KMS-11 (cell line): ENCODE data around the gene PRMT7.

ENCODE experiments used
- H2AFZ ChIP-seq: fragments of 200-600 bp; sonication (generic); 2 replicates; pipeline ENCODE4 v1.6.1; 2016; ENCODE audit warnings: antibody characterized with exemption, mixed run types, low read depth
- H3K27ac ChIP-seq: fragments of 200-600 bp; sonication (generic); 2 replicates; pipeline ENCODE4 v1.6.1; 2016; ENCODE audit warnings: mild to moderate bottlenecking, mixed run types
- H3K27me3 ChIP-seq: fragments of 200-600 bp; sonication (generic); 2 replicates; pipeline ENCODE4 v1.6.1; 2017; ENCODE audit warnings: mild to moderate bottlenecking, low read depth, mixed run types, moderate library complexity; ENCODE audit not compliant: insufficient read depth
- H3K36me3 ChIP-seq: fragments of 200-600 bp; sonication (generic); 2 replicates; pipeline ENCODE4 v1.6.1; 2017; ENCODE audit warnings: mild to moderate bottlenecking, mixed run types; ENCODE audit not compliant: insufficient read depth
- H3K4me1 ChIP-seq: fragments of 200-600 bp; sonication (generic); 2 replicates; pipeline ENCODE4 v1.6.1; 2016; ENCODE audit warnings: mild to moderate bottlenecking, low read depth, mixed run types; ENCODE audit not compliant: poor library complexity, severe bottlenecking
- H3K4me2 ChIP-seq: fragments of 200-600 bp; sonication (generic); 2 replicates; pipeline ENCODE4 v1.7.0; 2016; ENCODE audit warnings: mild to moderate bottlenecking, mixed run types
- H3K4me3 ChIP-seq: fragments of 200-600 bp; sonication (generic); IDR thresholded peaks from 2 replicates; pipeline ENCODE4 v1.6.1; 2017; ENCODE audit warnings: low read depth, low read length, mixed read lengths; ENCODE audit not compliant: insufficient read depth
- H3K79me2 ChIP-seq: fragments of 200-600 bp; sonication (generic); 2 replicates; pipeline ENCODE4 v1.6.1; 2016; ENCODE audit warnings: low read depth, mixed run types; ENCODE audit not compliant: insufficient read depth
- H3K9ac ChIP-seq: fragments of 200-600 bp; sonication (generic); 2 replicates; pipeline ENCODE4 v1.6.1; 2016; ENCODE audit warnings: mild to moderate bottlenecking, mixed run types
- H4K20me1 ChIP-seq: fragments of 200-600 bp; sonication (generic); 2 replicates; pipeline ENCODE4 v1.6.1; 2016; ENCODE audit warnings: mild to moderate bottlenecking, mixed run types; ENCODE audit not compliant: insufficient read depth
- CTCF ChIP-seq: fragments of 200-600 bp; sonication (generic); conservative IDR thresholded peaks from 2 replicates; pipeline ENCODE4 v1.6.1; 2017; ENCODE audit warnings: low read depth, mild to moderate bottlenecking, antibody characterized with exemption, low read length, moderate library complexity, mixed read lengths

PRMT7 gene

GRCh38 chr16:68380348-68380670, 69.5 kb downstream of the PRMT7 start:
- Histone ChIP-seq H3K4me1 (peaks cover 100% of the 10 kb centered on the region), H2AFZ (peak overlapping the region; percentile 50; the same call in 1 of the 2 replicates), H3K79me2 (no peaks in the 10 kb centered on the region), H3K4me3 (no peak overlapping the region), H3K36me3 (no peaks in the 10 kb centered on the region), H3K9ac (peak overlapping the region; percentile 59), H4K20me1 (no peaks in the 10 kb centered on the region), H3K27me3 (no peaks in the 10 kb centered on the region), H3K27ac (peak overlapping the region; percentile 94), H3K4me2 (peak overlapping the region; percentile 69)
- TF ChIP-seq CTCF: no peak

- peak overlapping the region; percentile 94 for H3K27ac ChIP-seq
- no peaks in the 10 kb centered on the region for H3K79me2 ChIP-seq
- no peaks in the 10 kb centered on the region for H3K36me3 ChIP-seq
- no peaks in the 10 kb centered on the region for H4K20me1 ChIP-seq
- no peaks in the 10 kb centered on the region for H3K27me3 ChIP-seq
- no peak overlapping the region for H3K4me3 ChIP-seq
- TF ChIP-seq CTCF: no peak
- H2AFZ ChIP-seq: peak overlapping the region; percentile 50; the same call in 1 of the 2 replicates
- H3K4me2 ChIP-seq: peak overlapping the region; percentile 69
- peak overlapping the region; percentile 59 for H3K9ac ChIP-seq
- H3K4me1 ChIP-seq: peaks cover 100% of the 10 kb centered on the region
These were observed 70.0 kb downstream of the PRMT7 start for GRCh38 chr16:68380676-68381362.

- H3K36me3 ChIP-seq: no peaks in the 10 kb centered on the region
- H2AFZ ChIP-seq: no peak overlapping the region
- H3K9ac ChIP-seq: no peak overlapping the region
- H4K20me1 ChIP-seq: no peaks in the 10 kb centered on the region
- no peak for TF ChIP-seq CTCF
- peak overlapping the region; percentile 94 for H3K27ac ChIP-seq
- peaks cover 100% of the 10 kb centered on the region for H3K4me1 ChIP-seq
- H3K27me3 ChIP-seq: no peaks in the 10 kb centered on the region
- H3K4me3 ChIP-seq: no peak overlapping the region
- H3K4me2 ChIP-seq: peak overlapping the region; percentile 95; the same call in 1 of the 2 replicates
- H3K79me2 ChIP-seq: no peaks in the 10 kb centered on the region
These were observed 70.5 kb downstream of the PRMT7 start for GRCh38 chr16:68381363-68381724.

- Histone ChIP-seq H3K36me3 (no peaks in the 10 kb centered on the region), H3K4me3 (no peak overlapping the region), H4K20me1 (no peaks in the 10 kb centered on the region), H3K79me2 (no peaks in the 10 kb centered on the region), H3K27ac (peak overlapping the region; percentile 0; the same call in 1 of the 2 replicates), H3K9ac (no peak overlapping the region), H2AFZ (no peak overlapping the region), H3K4me2 (peak overlapping the region; percentile 95), H3K4me1 (peaks cover 99% of the 10 kb centered on the region), H3K27me3 (no peaks in the 10 kb centered on the region)
- TF ChIP-seq CTCF: peak; percentile 58
These were observed 71.5 kb downstream of the PRMT7 start for GRCh38 chr16:68382296-68382718.
